ENCODE data around the gene DISC1. TPM values are rescaled to one million over a fixed set of nuclear protein-coding genes. Genes with fewer than 3 reads are reported as not detected.

DISC1 gene
- total RNA-seq, 1 experiment from 2014 or later, result 1.8 TPM

DNA sequence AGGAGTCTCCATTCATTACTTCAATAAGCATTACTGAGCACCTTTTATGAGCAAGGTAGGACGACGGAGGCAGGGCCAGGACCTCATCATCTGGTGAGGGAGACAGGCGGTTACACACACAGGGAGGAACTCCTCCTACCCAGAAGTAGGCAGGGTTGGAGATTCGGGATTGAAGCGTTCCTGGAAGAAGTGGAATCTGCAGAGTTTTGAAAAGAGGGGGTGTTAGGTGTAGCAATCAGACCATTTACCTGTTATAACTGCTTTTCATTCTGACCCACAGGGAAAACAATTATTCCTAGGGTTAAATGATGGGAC, 392.4 kb downstream of the DISC1 start:
- Histone ChIP-seq H3K9me3 (ENCODE audit: control insufficient read depth in 1 of 2, insufficient read depth in 1 of 2, low read depth in 1 of 2, low read length in 2 of 2) (no peaks in the 10 kb centered on the region), H4K20me1 (ENCODE audit: insufficient read depth) (no peaks in the 10 kb centered on the region), H3K36me3 (ENCODE audit: control insufficient read depth in 1 of 2, insufficient read depth in 2 of 2, low read length in 2 of 2) (no peaks in the 10 kb centered on the region), H3K79me2 (ENCODE audit: insufficient read depth, low read length) (no peaks in the 10 kb centered on the region), H3K9me2 (ENCODE audit: insufficient read depth) (no peaks in the 10 kb centered on the region), H3K4me2 (ENCODE audit: low read length) (no peak overlapping the region), H3K27ac (ENCODE audit: low read depth, low read length) (no peak overlapping the region), H2AFZ (ENCODE audit: low read depth, low read length, poor library complexity, severe bottlenecking) (no peak overlapping the region), H3K9ac (ENCODE audit: low read length) (no peak overlapping the region), H3K27me3 (ENCODE audit: insufficient read depth, low read length) (peaks cover 17% of the 10 kb centered on the region; the same call in 1 of the 2 replicates), H3K4me3 (replicated peaks in 1 of 2; ENCODE audit: low read depth in 1 of 2, low read length in 2 of 2) (no peak overlapping the region), H3K4me1 (ENCODE audit: control insufficient read depth in 1 of 2, insufficient read depth in 2 of 2, low read length in 2 of 2) (no peaks in the 10 kb centered on the region)
- intact Hi-C loops (cut with micrococcal nuclease), result no loop called here
- DNase-seq (ENCODE audit: low read depth, low spot score), result no peak
- ChIA-PET CTCF (no interaction called here), POLR2A (no interaction called here), RAD21 (ENCODE audit: low non-redundant PET in 1 of 2, low total read pairs in 2 of 2, uncharacterized antibody in 2 of 2, unreplicated experiment in 2 of 2) (no interaction called here)
- TF ChIP-seq POLR2A (IDR thresholded peaks at IDR 0.05; ENCODE audit: borderline replicate concordance, extremely low read depth, insufficient read depth, insufficient read length), result no peak
- TF ChIP-seq, protein P1, sequence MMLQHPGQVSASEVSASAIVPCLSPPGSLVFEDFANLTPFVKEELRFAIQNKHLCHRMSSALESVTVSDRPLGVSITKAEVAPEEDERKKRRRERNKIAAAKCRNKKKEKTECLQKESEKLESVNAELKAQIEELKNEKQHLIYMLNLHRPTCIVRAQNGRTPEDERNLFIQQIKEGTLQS (IDR thresholded peaks at IDR 0.05), result no peak
- TF ChIP-seq FOSL1 (IDR thresholded peaks at IDR 0.05; ENCODE audit: low read depth), result no peak
- TF ChIP-seq CEBPB (IDR thresholded peaks at IDR 0.05; ENCODE audit: low read depth), result no peak
- no peak for TF ChIP-seq EGR1 (IDR thresholded peaks at IDR 0.05; ENCODE audit: low read depth)
- TF ChIP-seq, protein P2, sequence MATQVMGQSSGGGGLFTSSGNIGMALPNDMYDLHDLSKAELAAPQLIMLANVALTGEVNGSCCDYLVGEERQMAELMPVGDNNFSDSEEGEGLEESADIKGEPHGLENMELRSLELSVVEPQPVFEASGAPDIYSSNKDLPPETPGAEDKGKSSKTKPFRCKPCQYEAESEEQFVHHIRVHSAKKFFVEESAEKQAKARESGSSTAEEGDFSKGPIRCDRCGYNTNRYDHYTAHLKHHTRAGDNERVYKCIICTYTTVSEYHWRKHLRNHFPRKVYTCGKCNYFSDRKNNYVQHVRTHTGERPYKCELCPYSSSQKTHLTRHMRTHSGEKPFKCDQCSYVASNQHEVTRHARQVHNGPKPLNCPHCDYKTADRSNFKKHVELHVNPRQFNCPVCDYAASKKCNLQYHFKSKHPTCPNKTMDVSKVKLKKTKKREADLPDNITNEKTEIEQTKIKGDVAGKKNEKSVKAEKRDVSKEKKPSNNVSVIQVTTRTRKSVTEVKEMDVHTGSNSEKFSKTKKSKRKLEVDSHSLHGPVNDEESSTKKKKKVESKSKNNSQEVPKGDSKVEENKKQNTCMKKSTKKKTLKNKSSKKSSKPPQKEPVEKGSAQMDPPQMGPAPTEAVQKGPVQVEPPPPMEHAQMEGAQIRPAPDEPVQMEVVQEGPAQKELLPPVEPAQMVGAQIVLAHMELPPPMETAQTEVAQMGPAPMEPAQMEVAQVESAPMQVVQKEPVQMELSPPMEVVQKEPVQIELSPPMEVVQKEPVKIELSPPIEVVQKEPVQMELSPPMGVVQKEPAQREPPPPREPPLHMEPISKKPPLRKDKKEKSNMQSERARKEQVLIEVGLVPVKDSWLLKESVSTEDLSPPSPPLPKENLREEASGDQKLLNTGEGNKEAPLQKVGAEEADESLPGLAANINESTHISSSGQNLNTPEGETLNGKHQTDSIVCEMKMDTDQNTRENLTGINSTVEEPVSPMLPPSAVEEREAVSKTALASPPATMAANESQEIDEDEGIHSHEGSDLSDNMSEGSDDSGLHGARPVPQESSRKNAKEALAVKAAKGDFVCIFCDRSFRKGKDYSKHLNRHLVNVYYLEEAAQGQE (IDR thresholded peaks at IDR 0.05; ENCODE audit: low read depth), result no peak
- no peak for TF ChIP-seq SRF (IDR thresholded peaks at IDR 0.05; ENCODE audit: low read depth)
- no peak for TF ChIP-seq SP1 (IDR thresholded peaks at IDR 0.05; ENCODE audit: low read depth)
- BruUV-seq (replicated peaks), result no TSS peak
- no peak for ATAC-seq

DNA sequence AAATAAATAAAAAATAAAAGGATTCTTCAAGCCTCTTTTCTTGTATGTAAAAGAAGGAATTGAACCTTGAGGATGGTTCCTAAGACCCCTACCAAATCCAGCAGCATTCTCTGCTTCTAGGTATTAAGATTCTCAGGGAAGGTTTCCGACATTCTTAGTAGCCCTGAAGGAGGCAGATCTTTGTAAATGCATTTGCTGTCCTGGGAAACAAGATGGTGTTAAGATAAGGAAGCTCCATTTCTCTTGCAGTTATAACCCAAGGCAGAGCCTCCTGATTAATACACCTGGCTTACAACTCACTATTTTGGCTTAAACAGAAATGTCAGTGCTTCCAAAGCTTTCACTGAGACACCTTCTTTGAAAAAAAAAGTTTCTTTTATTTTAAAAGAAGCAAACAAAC, 393.8 kb downstream of the DISC1 start:
- Histone ChIP-seq H4K20me1 (ENCODE audit: insufficient read depth) (no peaks in the 10 kb centered on the region), H3K4me2 (ENCODE audit: low read length) (no peak overlapping the region), H3K9me2 (ENCODE audit: insufficient read depth) (no peaks in the 10 kb centered on the region), H3K4me1 (ENCODE audit: control insufficient read depth in 1 of 2, insufficient read depth in 2 of 2, low read length in 2 of 2) (no peaks in the 10 kb centered on the region), H3K79me2 (ENCODE audit: insufficient read depth, low read length) (no peaks in the 10 kb centered on the region), H3K27ac (ENCODE audit: low read depth, low read length) (no peak overlapping the region), H3K36me3 (ENCODE audit: control insufficient read depth in 1 of 2, insufficient read depth in 2 of 2, low read length in 2 of 2) (no peaks in the 10 kb centered on the region), H3K9me3 (ENCODE audit: control insufficient read depth in 1 of 2, insufficient read depth in 1 of 2, low read depth in 1 of 2, low read length in 2 of 2) (no peaks in the 10 kb centered on the region), H3K27me3 (ENCODE audit: insufficient read depth, low read length) (peaks cover 11% of the 10 kb centered on the region; the same call in 1 of the 2 replicates), H2AFZ (ENCODE audit: low read depth, low read length, poor library complexity, severe bottlenecking) (no peak overlapping the region), H3K4me3 (replicated peaks in 1 of 2; ENCODE audit: low read depth in 1 of 2, low read length in 2 of 2) (no peak overlapping the region), H3K9ac (ENCODE audit: low read length) (no peak overlapping the region)
- intact Hi-C loops (cut with micrococcal nuclease), result no loop called here
- DNase-seq (ENCODE audit: low read depth, low spot score) (no peak), ATAC-seq (no peak)
- CTCF ChIA-PET, result no interaction called here
- POLR2A ChIA-PET, result no interaction called here
- no TSS peak for BruUV-seq (replicated peaks)
- RAD21 ChIA-PET (ENCODE audit: low non-redundant PET in 1 of 2, low total read pairs in 2 of 2, uncharacterized antibody in 2 of 2, unreplicated experiment in 2 of 2), result no interaction called here
- TF ChIP-seq ZFX (IDR thresholded peaks at IDR 0.05) (no peak), POLR2A (IDR thresholded peaks at IDR 0.05; ENCODE audit: borderline replicate concordance, extremely low read depth, insufficient read depth, insufficient read length) (no peak), EZH2 (IDR thresholded peaks at IDR 0.05) (no peak), RAD21 (IDR thresholded peaks at IDR 0.05; ENCODE audit: low read depth) (no peak), EZH2phosphoT487 (IDR thresholded peaks at IDR 0.05; ENCODE audit: borderline replicate concordance) (no peak), EGR1 (IDR thresholded peaks at IDR 0.05; ENCODE audit: low read depth) (no peak), SP1 (IDR thresholded peaks at IDR 0.05; ENCODE audit: low read depth) (no peak)
- TF ChIP-seq, protein P2 (IDR thresholded peaks at IDR 0.05; ENCODE audit: low read depth), result no peak
- TF ChIP-seq, protein P1 (IDR thresholded peaks at IDR 0.05), result no peak
